HG03460 (cell line): ENCODE results near the gene PLS1.

Experiments
- ATAC-seq: cut with Tn5 transposase; IDR thresholded peaks from one replicate; pipeline ENCODE4 v1.9.1; 2021; ENCODE audit not compliant: unreplicated experiment

The PLS1 gene

GRCh38 chr3:142638291-142638690 lies 42.1 kb downstream of the PLS1 start:
- no peak for ATAC-seq

GRCh38 chr3:142641504-142641903 lies 45.3 kb downstream of the PLS1 start:
- ATAC-seq = no peak

GRCh38 chr3:142642956-142643355 lies 46.8 kb downstream of the PLS1 start:
- no peak for ATAC-seq

GRCh38 chr3:142644502-142644901 lies 48.3 kb downstream of the PLS1 start:
- no peak for ATAC-seq

- no peak for ATAC-seq
Measured at GRCh38 chr3:142645236-142645793, 49.1 kb downstream of the PLS1 start.

- no peak for ATAC-seq
Measured at GRCh38 chr3:142646020-142646785, 50.0 kb downstream of the PLS1 start.

- ATAC-seq = no peak
Measured at GRCh38 chr3:142647856-142648255, 51.7 kb downstream of the PLS1 start.

- ATAC-seq = no peak
Measured at GRCh38 chr3:142648950-142649349, 52.8 kb downstream of the PLS1 start.

- no peak for ATAC-seq
Measured at GRCh38 chr3:142650001-142650693, 54.0 kb downstream of the PLS1 start.

- no peak for ATAC-seq
Measured at GRCh38 chr3:142651711-142652110, 55.5 kb downstream of the PLS1 start.

GRCh38 chr3:142652826-142653292 lies 56.7 kb downstream of the PLS1 start:
- ATAC-seq = no peak

GRCh38 chr3:142656575-142656974 lies 60.4 kb downstream of the PLS1 start:
- no peak for ATAC-seq

GRCh38 chr3:142657033-142657432 lies 60.8 kb downstream of the PLS1 start:
- no peak for ATAC-seq

GRCh38 chr3:142660383-142660782 lies 64.2 kb downstream of the PLS1 start:
- no peak for ATAC-seq

- no peak for ATAC-seq
Measured at GRCh38 chr3:142660893-142661292, 64.7 kb downstream of the PLS1 start.

GRCh38 chr3:142663865-142664264 lies 67.7 kb downstream of the PLS1 start:
- no peak for ATAC-seq

- no peak for ATAC-seq
Measured at GRCh38 chr3:142664311-142664710, 68.1 kb downstream of the PLS1 start.

GRCh38 chr3:142664819-142665218 lies 68.6 kb downstream of the PLS1 start:
- no peak for ATAC-seq

- ATAC-seq = no peak
Measured at GRCh38 chr3:142670120-142670519, 73.9 kb downstream of the PLS1 start.

GRCh38 chr3:142676151-142676550 lies 80.0 kb downstream of the PLS1 start:
- no peak for ATAC-seq

GRCh38 chr3:142680710-142681109 lies 84.5 kb downstream of the PLS1 start:
- no peak for ATAC-seq

- ATAC-seq = no peak
Measured at GRCh38 chr3:142690613-142691012, 94.4 kb downstream of the PLS1 start.
